Measurements from ENCODE around the gene SLC35A3. TPM values are rescaled to one million over a fixed set of nuclear protein-coding genes. Genes with fewer than 3 reads are reported as not detected.

Gene SLC35A3
- total and polyA plus RNA-seq, 9 of the 15 experiments (the other 6 are each of a cell fraction or from before 2014, with no cell fraction given) = 3.5 to 21.7 (median 13.2) TPM

DNA sequence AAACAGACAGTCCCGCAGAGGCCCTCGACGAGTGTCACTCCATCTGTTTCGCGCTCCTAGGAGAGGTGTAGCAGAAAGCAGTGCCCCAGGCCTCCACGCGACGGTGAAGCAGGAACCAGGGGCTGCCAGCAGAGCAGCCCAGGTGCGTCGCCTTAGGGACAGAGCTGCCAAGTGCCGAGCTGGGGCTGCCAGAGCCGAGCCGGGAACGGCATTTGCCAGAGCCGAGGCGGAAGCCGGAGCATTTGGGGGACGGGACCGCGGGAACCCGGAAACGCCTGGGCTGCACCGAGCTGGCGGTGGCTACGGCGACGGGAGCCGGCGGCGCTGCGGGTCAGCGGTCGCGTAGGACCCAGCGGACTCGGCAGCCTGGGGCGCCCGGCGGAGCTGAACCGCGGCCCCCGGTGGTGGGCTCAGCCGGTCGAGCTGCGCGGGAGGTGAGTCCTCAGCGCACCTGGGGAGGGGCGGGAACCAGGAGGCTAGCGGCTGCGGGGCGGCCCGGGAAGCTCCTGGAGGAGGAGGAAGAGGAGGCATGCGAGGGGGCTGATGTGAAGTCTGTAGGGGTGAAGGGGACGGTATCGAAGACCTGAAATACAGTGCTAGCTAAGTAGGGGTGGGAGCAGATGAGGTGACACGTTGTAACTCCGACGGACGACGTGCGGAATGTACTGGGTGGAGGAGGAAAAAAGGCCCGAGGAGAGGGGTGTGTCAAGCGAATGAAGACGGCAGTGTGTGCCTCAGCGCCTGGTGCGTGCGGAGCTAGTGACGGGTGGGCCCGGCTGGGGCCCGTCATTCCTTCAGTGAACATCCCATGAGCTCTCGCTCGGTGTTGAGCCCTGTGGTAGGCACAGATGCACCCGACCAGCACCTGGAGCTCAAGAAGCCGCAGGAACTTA lies at the start of gene SLC35A3 (continued):
- TF ChIP-seq GABPA (tag; conservative IDR thresholded peaks at IDR 0.05; ENCODE audit: low read depth) (peak; percentile 97), KDM1A (IDR thresholded peaks at IDR 0.05) (no peak), ELK1 (CRISPR knock-in tag; IDR thresholded peaks at IDR 0.05) (no peak), PRPF4 (IDR thresholded peaks at IDR 0.05; ENCODE audit: insufficient read depth, low read depth, low read length, poor library complexity, severe bottlenecking) (no peak), MYNN (IDR thresholded peaks at IDR 0.05) (0 out of 2 replicates have a peak, but pooled peaks have one; percentile 38), MYNN (CRISPR knock-in tag; IDR thresholded peaks at IDR 0.05) (no peak), ZNF740 (CRISPR knock-in tag; IDR thresholded peaks at IDR 0.05) (0 out of 2 replicates have a peak, but pooled peaks have one; percentile 27), ZNF740 (tag; IDR thresholded peaks at IDR 0.05) (no peak), ZNF77 (CRISPR knock-in tag; IDR thresholded peaks at IDR 0.05) (no peak), TEAD1 (CRISPR knock-in tag; IDR thresholded peaks at IDR 0.05) (peak in 1 of 2 experiments; percentile 23; a peak in 1 of 4 replicates), ZZZ3 (IDR thresholded peaks at IDR 0.05) (no peak), EP400 (IDR thresholded peaks at IDR 0.05) (peak; percentile 64; the same call in 1 of the 2 replicates), ARID1B (IDR thresholded peaks at IDR 0.05) (no peak), SNIP1 (IDR thresholded peaks at IDR 0.05; ENCODE audit: low read depth) (no peak), SUPT5H (IDR thresholded peaks at IDR 0.05) (peak; percentile 69; the same call in 1 of the 2 replicates)
- TF ChIP-seq, protein P1, sequence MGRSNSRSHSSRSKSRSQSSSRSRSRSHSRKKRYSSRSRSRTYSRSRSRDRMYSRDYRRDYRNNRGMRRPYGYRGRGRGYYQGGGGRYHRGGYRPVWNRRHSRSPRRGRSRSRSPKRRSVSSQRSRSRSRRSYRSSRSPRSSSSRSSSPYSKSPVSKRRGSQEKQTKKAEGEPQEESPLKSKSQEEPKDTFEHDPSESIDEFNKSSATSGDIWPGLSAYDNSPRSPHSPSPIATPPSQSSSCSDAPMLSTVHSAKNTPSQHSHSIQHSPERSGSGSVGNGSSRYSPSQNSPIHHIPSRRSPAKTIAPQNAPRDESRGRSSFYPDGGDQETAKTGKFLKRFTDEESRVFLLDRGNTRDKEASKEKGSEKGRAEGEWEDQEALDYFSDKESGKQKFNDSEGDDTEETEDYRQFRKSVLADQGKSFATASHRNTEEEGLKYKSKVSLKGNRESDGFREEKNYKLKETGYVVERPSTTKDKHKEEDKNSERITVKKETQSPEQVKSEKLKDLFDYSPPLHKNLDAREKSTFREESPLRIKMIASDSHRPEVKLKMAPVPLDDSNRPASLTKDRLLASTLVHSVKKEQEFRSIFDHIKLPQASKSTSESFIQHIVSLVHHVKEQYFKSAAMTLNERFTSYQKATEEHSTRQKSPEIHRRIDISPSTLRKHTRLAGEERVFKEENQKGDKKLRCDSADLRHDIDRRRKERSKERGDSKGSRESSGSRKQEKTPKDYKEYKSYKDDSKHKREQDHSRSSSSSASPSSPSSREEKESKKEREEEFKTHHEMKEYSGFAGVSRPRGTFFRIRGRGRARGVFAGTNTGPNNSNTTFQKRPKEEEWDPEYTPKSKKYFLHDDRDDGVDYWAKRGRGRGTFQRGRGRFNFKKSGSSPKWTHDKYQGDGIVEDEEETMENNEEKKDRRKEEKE (IDR thresholded peaks at IDR 0.05; ENCODE audit: borderline replicate concordance in 1 of 2, control insufficient read depth in 1 of 2, low read depth in 2 of 2, low read length in 1 of 2) = peak in 1 of 2 experiments; percentile 90; a peak in 2 of 4 replicates
- TF ChIP-seq, protein P2, sequence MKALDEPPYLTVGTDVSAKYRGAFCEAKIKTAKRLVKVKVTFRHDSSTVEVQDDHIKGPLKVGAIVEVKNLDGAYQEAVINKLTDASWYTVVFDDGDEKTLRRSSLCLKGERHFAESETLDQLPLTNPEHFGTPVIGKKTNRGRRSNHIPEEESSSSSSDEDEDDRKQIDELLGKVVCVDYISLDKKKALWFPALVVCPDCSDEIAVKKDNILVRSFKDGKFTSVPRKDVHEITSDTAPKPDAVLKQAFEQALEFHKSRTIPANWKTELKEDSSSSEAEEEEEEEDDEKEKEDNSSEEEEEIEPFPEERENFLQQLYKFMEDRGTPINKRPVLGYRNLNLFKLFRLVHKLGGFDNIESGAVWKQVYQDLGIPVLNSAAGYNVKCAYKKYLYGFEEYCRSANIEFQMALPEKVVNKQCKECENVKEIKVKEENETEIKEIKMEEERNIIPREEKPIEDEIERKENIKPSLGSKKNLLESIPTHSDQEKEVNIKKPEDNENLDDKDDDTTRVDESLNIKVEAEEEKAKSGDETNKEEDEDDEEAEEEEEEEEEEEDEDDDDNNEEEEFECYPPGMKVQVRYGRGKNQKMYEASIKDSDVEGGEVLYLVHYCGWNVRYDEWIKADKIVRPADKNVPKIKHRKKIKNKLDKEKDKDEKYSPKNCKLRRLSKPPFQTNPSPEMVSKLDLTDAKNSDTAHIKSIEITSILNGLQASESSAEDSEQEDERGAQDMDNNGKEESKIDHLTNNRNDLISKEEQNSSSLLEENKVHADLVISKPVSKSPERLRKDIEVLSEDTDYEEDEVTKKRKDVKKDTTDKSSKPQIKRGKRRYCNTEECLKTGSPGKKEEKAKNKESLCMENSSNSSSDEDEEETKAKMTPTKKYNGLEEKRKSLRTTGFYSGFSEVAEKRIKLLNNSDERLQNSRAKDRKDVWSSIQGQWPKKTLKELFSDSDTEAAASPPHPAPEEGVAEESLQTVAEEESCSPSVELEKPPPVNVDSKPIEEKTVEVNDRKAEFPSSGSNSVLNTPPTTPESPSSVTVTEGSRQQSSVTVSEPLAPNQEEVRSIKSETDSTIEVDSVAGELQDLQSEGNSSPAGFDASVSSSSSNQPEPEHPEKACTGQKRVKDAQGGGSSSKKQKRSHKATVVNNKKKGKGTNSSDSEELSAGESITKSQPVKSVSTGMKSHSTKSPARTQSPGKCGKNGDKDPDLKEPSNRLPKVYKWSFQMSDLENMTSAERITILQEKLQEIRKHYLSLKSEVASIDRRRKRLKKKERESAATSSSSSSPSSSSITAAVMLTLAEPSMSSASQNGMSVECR (CRISPR knock-in tag; IDR thresholded peaks at IDR 0.05) = peak; percentile 92
